Adrenal gland (tissue), 12 donors: ENCODE results near the gene SETD6. TPM values are rescaled to one million over a fixed set of nuclear protein-coding genes. Genes with fewer than 3 reads are reported as not detected.
A peak's percentile ranks its signal among the peaks of the same experiment; 100 is the strongest.

Experiments
- DNase-seq, 7 donors: peaks; one replicate each; pipeline ENCODE4 v3.0.0-alpha.2; 2019 to 2020
- H3K27ac ChIP-seq, 5 donors: fragments of 200-600 bp; sonication (generic) in 4 of 5; 1 replicate in 3 of 5; 2 replicates in 2 of 5; pipeline versions ENCODE4 v1.5.1 to v1.8.0; 2016 to 2020; ENCODE audit warnings: mild to moderate bottlenecking in 1 of 5
- H3K27me3 ChIP-seq: fragments of 200-600 bp; 2 replicates; pipeline ENCODE4 v1.8.0; 2021
- H3K36me3 ChIP-seq, 2 donors: fragments of 200-600 bp; replicated peaks in 1 of 2; 1 replicate in 1 of 2; 2 replicates in 1 of 2; pipeline versions ENCODE4 v1.5.1 to v1.8.0; 2018 to 2022
- H3K4me1 ChIP-seq, 2 donors: fragments of 200-600 bp; replicated peaks in 1 of 2; 1 replicate in 1 of 2; 2 replicates in 1 of 2; pipeline versions ENCODE4 v1.5.1 to v1.8.0; 2018 to 2021
- H3K4me3 ChIP-seq, 4 donors: fragments of 200-600 bp; sonication (generic) in 3 of 4; one replicate each; pipeline ENCODE4 v1.5.1; 2016 to 2018
- H3K9me3 ChIP-seq, 3 donors: fragments of 200-600 bp; sonication (generic) in 1 of 3; replicated peaks in 1 of 3; 1 replicate in 2 of 3; 2 replicates in 1 of 3; pipeline versions ENCODE4 v1.5.1 to v1.8.0; 2016 to 2021
- CTCF ChIP-seq, 6 experiments: fragments of 450-650 bp in 4 of 6; fragments of 200-600 bp in 2 of 6; sonication (generic) in 1 of 6; IDR thresholded peaks; 1 replicate in 5 of 6; 2 replicates in 1 of 6; pipeline versions ENCODE4 v1.5.1 to v1.8.0; 2016 to 2021; ENCODE audit warnings: antibody characterized with exemption in 6 of 6, mild to moderate bottlenecking in 2 of 6, moderate library complexity in 1 of 6
- POLR2A ChIP-seq, 2 donors: fragments of 450-650 bp; IDR thresholded peaks; one replicate each; pipeline ENCODE4 v1.6.1; 2017; ENCODE audit warnings: antibody characterized with exemption in 2 of 2, mild to moderate bottlenecking in 2 of 2, moderate library complexity in 1 of 2
- WGBS, 4 donors: extraction: QIAGEN DNeasy Blood & Tissue Kit in 2 of 4; methylation state at CpG; one replicate each; pipeline versions ENCODE4 v1.1.5 to v1.1.7; 2013 to 2017; 5-methylcytosine and 5-hydroxymethylcytosine counted together
- intact Hi-C, 2 donors: fragments of 100-400 bp; cut with DNase I; formaldehyde crosslinking; loops; one replicate each; pipeline versions ENCODE4 v1.14.1 to v1.15.0; 2022 to 2023
- polyA plus RNA-seq, 3 donors: library from polyadenylated mRNA; stranded (reverse); fragments of 200-250 nt in 2 of 3; fragments of 350-450 nt in 1 of 3; fragmentation: Illumina TruSeq in 1 of 3; extraction: RNeasy Lipid Tissue Mini Kit (QIAGEN cat#74804) in 1 of 3; gene quantifications; one replicate each; pipeline ENCODE4 v1.2.3, GENCODE V29; 2013 to 2014
- total RNA-seq, 9 donors: library from RNA; depleted of rRNA in 4 of 9; stranded (reverse); fragments of >200 nt in 4 of 9; fragments of 120-200 nt in 1 of 9; fragmentation: NEBNext Ultra II Directional in 1 of 9; extraction: Animal tissue kit (Norgen Biotek cat#: 25700) in 1 of 9; gene quantifications; one replicate each; pipeline versions ENCODE4 v1.1.0 to v1.2.4, GENCODE V29; 2013 to 2023
- donor health status: healthy with polysubstance abuse.
- donor health status: Bipolar disorder and iron deficiency.
- donor health status: DM: yes; HTN: yes; CAD: no.
- donor health status: DM: no; HTN: no; CAD: no.
- donor health status: DM: no; HTN: no; CAD: no.
- donor health status: DM: yes; HTN: yes; CAD: no.

Gene SETD6
- total and polyA plus RNA-seq, 12 donors: 14.4 to 53.8 (median 25.8) TPM

DNA sequence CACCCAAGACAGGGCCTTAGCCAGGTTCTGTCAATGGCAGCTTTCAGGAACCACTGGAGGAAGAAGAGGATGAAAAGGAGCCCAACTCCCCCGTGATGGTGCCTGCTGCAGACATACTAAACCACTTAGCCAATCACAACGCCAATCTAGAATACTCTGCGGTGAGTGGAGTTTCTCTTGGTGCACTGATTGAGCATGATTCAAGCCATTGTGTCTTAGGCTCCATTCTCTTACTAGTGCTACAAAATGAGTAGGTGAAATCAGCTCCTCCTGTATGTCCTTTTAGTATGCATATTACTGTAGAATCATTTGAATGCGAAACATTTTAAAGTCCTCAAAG, 1.4 kb downstream of the SETD6 start:
- no peak for DNase-seq
- no peak for TF ChIP-seq POLR2A (IDR thresholded peaks at IDR 0.05)
- TF ChIP-seq CTCF (IDR thresholded peaks at IDR 0.05): no peak
- intact Hi-C loops: loop anchor here in 1 of 2 donors (10.0 kb wide), 1 partner anchor 108 kb away; the partner anchor contains the start of gene CNOT1
- no peaks in the 10 kb centered on the region for H3K9me3 ChIP-seq
- peaks cover 0 to 51% of the 10 kb centered on the region in 2 donors for H3K36me3 ChIP-seq
- no peaks in the 10 kb centered on the region for H3K27me3 ChIP-seq
- peaks cover 11 to 18% of the 10 kb centered on the region in 2 donors for H3K4me1 ChIP-seq
- H3K4me3 ChIP-seq: no peak overlapping the region
- peak overlapping the region in 1 of 5 donors; percentile 89 for H3K27ac ChIP-seq
- 83 to 94% (median 90%) methylated on average over 4 of the region's 4 CpGs for WGBS, 4 donors

GRCh38 chr16:58518083-58518979, 3.0 kb downstream of the SETD6 start:
- no peaks in the 10 kb centered on the region for H3K27me3 ChIP-seq
- H3K4me3 ChIP-seq: no peak overlapping the region
- peaks cover 11 to 18% of the 10 kb centered on the region in 2 donors for H3K4me1 ChIP-seq
- TF ChIP-seq CTCF (IDR thresholded peaks at IDR 0.05) (no peak), POLR2A (IDR thresholded peaks at IDR 0.05) (no peak)
- H3K36me3 ChIP-seq: peaks cover 0 to 67% of the 10 kb centered on the region in 2 donors
- WGBS, 4 donors: 70 to 76% (median 75%) methylated on average over 8 of the region's 8 CpGs
- no peak for DNase-seq
- H3K27ac ChIP-seq: no peak overlapping the region
- H3K9me3 ChIP-seq: no peaks in the 10 kb centered on the region
- intact Hi-C loops: loop anchor here in 1 of 2 donors (10.0 kb wide), 1 partner anchor 106 kb away; the partner anchor contains the start of gene CNOT1

- Histone ChIP-seq H3K4me3 (no peak overlapping the region), H3K4me1 (peaks cover 11 to 17% of the 10 kb centered on the region in 2 donors), H3K27me3 (no peaks in the 10 kb centered on the region), H3K36me3 (peaks cover 0 to 74% of the 10 kb centered on the region in 2 donors), H3K9me3 (no peaks in the 10 kb centered on the region), H3K27ac (no peak overlapping the region)
- no peak for DNase-seq
- TF ChIP-seq POLR2A (IDR thresholded peaks at IDR 0.05): no peak
- no peak for TF ChIP-seq CTCF (IDR thresholded peaks at IDR 0.05)
- intact Hi-C loops: loop anchor here in 1 of 2 donors (10.0 kb wide), 1 partner anchor 106 kb away; the partner anchor contains the start of gene CNOT1
- whole genome bisulfite sequencing, 4 donors: 73 to 81% (median 74%) methylated on average over 1 of the region's 1 CpG
Measured at GRCh38 chr16:58518980-58519368, 3.7 kb downstream of the SETD6 start.

DNA sequence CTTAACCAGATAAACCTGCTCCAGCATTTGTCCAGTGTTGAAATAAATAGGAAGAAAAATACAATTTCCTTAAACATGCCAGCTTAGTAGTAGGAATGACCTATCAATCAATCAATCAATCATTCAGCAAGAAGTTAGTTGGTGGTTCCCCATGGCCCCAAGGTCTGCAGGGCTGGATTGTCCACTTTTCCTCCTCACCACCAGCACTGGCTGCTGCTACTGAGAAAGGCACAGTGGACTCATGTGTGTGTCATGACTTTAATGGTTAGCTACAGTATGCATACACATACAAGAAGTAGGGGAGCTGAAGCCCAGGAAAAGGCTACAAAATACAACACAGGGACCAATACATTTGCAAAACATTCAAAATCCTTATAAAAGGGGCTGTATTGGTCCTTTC, 4.4 kb downstream of the SETD6 start:
- Histone ChIP-seq H3K36me3 (peaks cover 0 to 81% of the 10 kb centered on the region in 2 donors), H3K4me3 (no peak overlapping the region), H3K4me1 (peaks cover 4 to 10% of the 10 kb centered on the region in 2 donors), H3K27me3 (no peaks in the 10 kb centered on the region), H3K27ac (no peak overlapping the region), H3K9me3 (no peaks in the 10 kb centered on the region)
- TF ChIP-seq CTCF (IDR thresholded peaks at IDR 0.05): no peak
- TF ChIP-seq POLR2A (IDR thresholded peaks at IDR 0.05): no peak
- intact Hi-C loops: loop anchor here in 1 of 2 donors (10.0 kb wide), 2 partner anchors 55 to 105 kb away; partner anchors contain the start of gene CNOT1
- no peak for DNase-seq
